HG03196 (cell line): ENCODE results near the gene CCR8.
"Not testable (repeated sequence)": the region's sequence is repeated elsewhere in the genome, so short reads cannot be mapped to it uniquely, and the experiment has no call there.

Experiments
- ATAC-seq: cut with Tn5 transposase; IDR thresholded peaks from one replicate; pipeline ENCODE4 v1.9.1; 2021; ENCODE audit not compliant: unreplicated experiment

Gene CCR8

DNA sequence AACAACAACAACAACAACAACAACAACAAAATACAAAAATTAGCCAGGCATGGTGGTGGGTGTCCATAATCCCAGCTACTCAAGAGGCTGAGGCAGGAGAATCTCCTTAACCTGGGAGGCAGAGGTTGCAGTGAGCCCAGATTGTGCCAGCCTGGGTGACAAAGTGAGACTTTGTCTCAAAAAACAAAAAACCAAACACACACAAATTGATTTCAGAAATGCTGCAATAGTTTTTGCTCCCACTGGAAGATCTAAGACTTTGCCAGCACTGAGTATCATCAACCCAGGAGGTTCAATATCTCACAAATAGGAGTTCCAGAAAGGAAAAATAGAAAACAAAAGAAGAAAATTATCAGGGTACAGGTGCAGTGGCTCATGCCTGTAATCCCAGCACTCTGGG, 16.2 kb upstream of the CCR8 start:
- no peak for ATAC-seq

DNA sequence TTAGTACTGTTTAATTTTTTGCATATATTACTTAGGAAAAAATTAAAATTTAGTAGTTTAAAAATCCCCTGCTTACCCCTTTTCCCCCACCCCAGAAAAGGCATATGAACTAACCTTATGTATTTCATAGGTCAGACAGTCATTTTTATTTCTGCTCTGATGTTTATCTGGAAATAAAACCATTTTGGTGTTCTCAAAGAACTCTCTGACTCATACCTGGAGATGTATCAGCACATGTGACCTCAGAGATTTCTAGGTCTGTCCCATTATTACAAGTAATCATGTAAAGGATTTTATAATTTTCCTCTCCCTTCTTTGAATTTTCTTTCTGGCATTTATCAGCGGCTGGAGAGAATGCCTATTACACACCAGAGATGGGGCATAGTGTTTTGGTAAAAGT, 14.1 kb upstream of the CCR8 start:
- ATAC-seq: no peak

DNA sequence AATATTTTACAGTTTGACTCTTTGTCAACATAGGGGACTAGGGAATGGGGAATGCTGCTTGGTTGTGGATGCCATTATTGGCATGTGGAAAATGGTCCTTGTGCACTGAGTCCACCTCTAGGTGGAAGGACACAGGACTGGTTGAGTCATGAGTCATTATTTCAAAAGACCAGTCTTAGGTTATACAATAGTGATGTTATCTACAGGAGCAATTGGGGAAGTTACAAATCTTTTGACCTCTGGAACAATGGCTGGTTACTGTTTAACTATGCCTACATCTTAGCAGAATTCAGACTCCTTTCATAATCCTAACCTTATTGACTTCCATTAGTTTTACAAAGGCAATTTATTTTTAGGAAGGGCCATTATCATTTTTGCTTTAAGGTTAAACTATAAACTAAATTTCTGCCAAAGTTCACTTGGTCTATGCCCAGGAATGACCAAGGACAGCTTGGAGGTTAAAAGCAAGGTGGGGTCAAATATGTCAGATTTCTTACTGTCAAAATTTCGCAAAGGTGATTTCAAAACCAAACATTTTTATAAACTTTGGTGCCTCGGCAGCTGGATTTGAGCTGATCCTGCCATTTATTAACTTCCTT, 11.8 kb upstream of the CCR8 start:
- ATAC-seq: no peak

DNA sequence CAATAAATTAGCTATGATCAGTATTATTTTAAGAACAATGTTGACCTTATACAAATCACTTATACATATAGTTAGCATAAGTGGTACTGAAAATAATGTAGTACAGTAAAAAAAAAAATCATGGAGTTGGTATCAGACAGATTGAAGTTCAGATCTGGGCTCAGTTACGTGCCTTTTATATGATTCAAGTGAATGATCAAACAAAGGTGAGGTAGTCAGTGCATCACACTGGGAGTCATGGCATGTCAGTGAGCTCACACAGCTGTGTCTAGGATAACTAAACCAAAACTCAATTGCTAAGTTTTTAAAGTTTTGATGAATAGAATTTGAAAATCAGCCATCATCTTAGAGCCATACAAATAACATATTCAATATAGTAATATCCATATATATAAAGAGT, 11.2 kb upstream of the CCR8 start:
- ATAC-seq: no peak

DNA sequence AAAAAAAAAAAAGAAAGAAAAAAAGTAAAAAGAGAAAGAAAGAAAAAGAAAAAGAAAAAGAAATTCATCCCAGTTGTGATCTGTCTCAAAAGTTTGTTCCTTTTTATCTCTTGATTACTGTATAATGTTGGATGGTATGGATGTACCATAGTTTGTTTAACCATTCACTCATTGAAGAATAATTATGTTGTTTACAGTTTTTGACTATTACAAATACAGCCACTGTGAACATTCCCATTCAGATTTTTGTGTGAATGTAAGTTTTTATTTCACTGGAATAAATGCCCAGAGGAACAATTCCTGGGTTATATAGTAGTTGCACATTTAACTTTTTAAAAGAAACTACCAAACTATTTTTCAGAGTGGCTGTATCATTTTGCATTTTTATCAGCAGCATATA, 10.3 kb upstream of the CCR8 start:
- no peak for ATAC-seq

DNA sequence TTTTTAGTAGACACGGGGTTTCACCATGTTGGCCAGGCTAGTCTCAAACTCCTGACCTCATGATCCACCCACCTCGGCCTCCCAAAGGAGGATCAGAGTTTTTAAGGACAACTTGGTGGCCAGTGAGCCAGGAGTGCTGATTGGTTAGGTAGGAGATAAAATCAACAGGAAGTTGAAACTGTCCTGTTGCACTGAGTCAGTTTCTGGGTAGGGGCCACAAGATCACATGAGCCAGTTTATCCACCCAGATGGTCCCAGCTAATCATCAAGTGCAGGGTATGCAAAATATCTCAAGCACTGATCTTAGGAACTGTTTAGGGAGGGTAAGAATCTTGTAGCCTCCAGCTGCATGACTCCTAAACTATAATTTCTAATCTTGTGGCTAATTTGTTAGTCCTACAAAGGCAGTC, 7.9 kb upstream of the CCR8 start:
- ATAC-seq: not testable (repeated sequence)

DNA sequence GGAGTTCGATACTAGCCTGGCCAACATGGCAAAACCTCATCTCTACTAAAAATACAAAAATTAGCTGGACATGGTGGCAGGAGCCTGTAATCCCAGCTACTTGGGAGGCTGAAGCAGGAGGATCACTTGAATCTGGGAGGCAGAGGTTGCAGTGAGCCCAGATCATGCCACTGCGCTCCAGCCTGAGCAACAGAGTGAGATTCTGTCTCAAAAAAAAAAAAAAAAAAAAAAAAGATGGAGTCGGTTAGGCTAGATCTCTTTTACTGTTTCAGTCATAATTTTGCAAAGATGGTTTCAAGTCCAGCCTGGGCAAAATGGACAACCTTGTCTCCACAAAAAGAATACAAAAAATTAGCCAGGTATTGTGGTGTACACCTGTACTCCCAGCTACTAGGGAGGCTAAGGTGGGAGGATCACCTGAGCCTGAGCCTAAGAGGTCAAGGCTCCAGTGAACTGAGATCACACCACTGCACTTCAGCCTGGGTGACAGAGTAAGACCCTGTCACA, 7.2 kb upstream of the CCR8 start:
- ATAC-seq: not testable (repeated sequence)

DNA sequence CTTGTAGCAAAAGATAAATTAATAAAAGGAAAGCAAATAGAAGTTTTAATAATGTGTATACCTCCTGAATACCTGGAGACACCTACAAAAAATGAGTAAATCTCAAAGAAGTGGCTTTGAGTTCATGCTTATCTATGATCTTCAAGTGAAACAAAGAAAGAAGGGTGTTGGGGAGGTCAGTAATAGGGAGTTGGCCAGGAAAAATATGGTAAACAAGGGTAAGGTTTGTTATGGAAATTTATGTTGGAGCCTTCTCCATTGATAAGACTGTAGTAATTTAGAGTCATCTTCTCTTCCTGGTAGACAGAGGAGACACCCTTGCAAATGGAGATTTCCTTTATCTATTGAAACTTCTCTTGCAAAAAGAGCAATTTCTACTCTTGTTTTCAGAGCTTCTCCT, 6.6 kb upstream of the CCR8 start:
- ATAC-seq: no peak

DNA sequence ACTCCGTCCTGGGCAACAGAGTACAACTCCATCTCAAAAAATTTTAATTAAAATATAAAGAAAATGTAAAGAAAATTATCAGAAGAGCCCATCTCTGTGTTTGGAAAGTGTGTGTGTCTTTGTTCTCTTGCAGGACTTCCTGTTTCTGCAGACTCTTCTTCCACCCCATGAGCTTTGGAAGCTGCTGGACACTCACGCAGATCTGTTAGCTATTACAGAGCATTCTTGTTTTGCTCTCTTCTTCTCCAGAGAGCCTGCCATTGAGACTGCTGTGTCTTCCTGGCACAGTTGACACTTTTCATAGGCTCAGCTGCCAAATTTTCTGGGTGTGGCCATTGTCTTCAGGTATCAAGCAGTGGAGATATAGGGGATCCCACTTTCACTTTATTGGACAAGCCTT, 6.0 kb upstream of the CCR8 start:
- no peak for ATAC-seq

DNA sequence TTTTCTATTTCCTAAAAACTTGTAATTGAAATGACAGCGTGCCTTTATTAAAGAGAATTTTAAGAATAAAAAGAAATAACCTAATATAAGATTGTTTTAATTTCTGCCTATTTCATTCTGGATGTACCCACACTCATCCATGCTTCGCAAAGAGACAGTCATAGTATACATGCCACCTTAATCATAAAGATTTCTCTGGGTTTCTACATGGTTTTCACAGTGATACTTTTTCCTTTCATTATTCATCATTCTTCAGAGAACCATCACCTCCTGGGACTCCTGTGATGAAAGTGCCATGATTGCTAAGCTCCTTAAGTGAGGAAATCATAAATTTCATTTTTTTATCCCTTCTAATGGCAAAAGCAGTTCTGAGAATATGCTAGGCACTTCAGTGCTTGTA, 4.3 kb upstream of the CCR8 start:
- no peak for ATAC-seq

DNA sequence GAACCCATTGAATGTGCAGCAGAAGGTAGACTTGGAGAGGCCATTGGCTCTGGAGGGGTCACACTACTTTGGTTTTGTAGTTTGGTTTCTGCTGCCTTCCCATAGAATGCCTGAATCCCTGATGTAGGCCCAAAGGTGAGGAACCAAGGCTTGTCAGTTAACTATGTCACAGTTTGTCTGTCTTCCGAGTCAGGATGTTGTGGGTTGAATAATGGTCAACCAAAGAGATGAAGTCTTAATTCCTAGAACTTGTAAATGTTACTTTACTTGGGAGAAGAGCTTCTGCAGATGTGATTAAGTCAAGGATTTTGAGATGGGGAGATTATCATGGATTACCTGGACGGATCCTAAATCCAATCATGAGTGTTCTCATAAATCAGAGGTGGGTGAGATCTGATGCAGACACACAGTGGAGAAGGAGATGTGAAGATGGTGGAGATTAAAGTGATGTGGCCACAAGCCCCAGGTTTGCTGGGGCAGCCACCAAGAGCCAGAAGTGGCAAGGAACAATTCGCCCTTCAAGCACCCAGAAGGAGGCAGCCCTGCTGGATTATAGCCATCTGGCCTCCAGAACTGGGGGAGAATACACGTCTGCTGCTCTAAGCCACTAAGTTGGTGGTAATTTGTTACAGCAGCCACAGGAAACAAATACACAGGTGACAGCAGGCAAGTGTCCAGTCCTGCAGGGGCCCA, 2.3 kb upstream of the CCR8 start:
- ATAC-seq: no peak

DNA sequence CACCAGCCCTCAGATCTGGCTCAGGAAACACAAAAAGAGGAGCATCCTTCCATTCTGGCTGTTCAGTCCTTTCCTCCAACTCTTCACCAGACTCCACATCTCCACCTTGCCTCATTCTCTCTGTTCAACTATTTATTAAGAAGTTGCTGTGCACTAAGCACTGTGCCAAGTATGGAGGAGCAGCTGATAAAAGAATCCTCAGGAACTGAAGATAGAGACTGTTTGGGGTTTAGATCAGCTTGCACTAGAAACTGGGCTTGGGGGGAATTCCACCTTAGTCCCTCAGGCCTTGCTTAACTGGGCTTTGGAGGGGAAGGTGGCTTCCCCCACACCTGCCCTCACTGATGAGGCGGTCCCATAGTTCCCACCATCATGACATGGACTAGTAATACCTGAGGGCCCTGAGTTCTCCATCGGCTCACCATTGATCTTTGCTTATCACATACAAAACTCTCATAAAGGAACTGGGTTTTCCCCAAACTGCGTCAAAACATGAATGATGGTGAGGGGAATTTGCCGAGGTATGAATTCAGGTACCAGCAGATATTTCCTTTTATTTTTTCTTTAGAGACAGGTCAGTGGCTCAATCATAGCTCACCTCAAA, 1.7 kb upstream of the CCR8 start:
- ATAC-seq: peak; percentile 62

DNA sequence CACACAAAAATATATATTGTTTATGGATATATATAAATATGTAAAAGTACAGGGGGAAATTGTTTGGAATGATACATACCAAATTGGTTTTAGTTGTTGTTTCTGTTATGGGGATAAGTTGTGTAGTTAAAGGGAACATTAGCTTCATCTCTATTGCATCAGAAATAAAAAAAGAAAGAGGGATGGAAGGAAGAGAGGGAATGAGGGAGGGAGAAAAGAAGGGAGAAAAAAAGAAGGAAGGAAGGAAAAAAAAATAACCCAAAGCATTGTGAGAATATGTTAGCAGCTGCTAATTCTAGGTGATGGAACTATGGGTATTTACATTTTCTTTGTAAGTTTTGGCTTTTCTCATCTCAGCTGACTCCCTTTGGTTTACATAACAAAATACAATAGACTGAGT, 1.3 kb downstream of the CCR8 start:
- no peak for ATAC-seq

DNA sequence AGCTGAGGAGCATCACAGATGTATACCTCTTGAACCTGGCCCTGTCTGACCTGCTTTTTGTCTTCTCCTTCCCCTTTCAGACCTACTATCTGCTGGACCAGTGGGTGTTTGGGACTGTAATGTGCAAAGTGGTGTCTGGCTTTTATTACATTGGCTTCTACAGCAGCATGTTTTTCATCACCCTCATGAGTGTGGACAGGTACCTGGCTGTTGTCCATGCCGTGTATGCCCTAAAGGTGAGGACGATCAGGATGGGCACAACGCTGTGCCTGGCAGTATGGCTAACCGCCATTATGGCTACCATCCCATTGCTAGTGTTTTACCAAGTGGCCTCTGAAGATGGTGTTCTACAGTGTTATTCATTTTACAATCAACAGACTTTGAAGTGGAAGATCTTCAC, 3.0 kb downstream of the CCR8 start:
- no peak for ATAC-seq

DNA sequence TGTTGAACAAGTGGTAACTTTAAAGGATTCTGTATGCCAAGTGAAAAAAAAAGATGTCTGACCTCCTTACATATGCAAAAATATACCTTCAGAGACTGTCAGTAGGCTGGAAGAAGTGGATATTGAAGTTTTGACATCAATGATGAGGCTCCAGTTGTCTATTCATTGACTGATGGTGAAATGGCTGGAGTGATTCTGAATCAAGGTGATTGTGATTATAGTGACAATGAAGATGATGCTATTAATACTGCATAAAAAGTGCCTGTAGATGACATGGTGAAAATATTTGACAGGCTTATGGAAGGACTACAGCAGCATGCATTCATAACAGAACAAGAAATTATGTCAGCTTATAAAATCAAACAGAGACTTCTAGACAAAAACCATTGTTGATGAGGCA, 4.1 kb downstream of the CCR8 start:
- no peak for ATAC-seq

DNA sequence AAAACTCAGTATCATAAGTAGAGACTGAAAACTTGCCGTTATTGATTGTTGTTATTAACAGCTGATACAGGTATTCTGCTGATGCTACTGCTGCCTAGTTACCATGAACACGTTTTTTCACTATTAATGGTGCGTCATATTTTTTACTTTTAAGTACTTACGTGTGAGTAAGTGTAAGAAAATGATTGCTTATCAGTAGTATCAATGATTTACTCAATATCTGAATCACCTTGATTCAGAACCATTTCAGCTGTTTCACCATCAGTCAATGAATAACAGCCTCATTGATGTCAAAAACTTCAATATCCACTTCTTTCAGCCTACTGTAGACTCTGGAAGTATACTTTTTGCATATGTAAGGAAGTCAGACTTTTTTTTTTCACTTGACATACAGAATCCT, 4.7 kb downstream of the CCR8 start:
- ATAC-seq: no peak

DNA sequence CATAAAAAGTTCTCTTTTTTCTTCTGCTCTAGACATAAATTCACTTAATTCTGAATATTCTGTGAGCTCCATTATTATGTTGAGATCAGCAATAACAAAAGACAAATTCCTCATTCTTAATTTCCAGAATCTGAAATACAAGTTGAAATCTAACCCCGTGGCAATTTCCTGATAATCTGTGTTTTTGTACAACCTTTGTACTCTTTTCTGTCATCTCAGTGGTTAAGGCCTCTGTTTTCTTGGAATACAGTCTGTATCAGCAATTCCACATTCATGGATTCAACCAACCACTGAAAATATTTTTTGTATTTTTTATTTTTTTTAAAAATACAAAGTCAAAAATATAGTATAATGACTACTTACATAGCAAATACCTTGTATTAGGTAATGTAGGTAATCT, 8.7 kb downstream of the CCR8 start:
- no peak for ATAC-seq

DNA sequence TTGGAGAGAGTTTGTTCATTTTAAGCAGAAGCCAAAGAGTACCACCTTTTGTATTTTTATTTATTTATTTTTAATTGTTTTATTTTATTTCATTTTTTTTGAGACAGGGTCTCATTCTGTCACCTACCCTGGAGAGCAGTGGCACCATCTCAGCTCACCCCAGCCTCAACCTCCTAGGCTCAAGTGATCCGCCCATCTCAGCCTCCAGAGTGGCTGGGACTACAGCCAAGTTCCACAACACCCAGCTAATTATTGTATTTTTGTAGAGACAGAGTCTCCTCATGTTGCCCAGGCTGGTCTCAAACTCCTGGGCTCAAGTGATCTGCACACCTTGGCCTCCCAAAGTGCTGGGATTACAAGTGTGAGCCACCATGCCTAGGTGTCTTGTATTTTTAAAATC, 9.6 kb downstream of the CCR8 start:
- ATAC-seq: no peak

DNA sequence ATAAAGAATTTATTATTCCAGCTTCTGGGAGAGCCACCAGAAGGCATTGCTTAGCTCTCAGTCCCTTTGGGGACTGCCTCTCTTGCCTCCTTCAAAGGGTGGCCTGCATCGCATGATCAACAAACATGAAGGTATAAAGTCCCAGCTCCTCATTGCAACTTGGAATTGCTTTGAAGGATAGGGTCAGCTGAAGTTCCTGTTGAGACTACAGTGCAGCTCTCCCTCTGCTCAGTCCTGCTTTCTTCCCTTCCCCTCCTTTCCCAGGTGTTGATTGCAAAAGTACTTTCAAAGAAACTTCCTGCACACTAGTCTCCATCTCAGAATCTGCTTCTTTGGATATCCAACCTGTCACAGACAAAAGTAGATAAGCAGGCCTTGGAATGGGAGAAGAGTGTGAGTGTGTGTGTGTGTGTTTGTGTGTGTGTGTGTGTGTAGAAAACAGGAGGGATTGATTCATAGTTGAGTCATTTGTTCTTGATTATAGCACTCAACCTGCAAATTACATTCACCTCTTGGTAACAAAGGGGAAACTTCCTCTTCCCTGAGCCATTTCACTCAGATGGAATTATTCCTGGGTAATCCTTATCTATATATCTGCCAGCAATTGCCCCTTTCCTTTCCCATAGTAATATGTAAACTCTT, 13.7 kb downstream of the CCR8 start:
- no peak for ATAC-seq

DNA sequence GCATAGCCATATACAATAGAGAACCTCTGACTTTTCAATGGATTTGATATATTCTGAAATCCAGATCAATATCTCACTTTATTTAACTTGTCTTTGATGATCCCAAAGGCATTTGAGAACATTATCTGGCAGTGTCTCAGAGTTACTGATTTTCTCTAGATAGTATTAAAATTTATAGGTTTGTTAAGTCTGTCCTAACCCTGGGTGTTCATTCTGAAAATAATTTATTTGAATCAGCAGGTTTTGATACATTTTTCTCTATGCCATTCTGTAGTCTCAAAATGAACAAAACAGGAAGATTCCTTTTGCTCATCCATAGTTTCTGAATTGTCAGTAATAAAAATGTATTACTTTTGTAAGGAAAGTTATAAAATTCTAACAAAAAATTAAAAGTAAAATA, 14.3 kb downstream of the CCR8 start:
- ATAC-seq: no peak

DNA sequence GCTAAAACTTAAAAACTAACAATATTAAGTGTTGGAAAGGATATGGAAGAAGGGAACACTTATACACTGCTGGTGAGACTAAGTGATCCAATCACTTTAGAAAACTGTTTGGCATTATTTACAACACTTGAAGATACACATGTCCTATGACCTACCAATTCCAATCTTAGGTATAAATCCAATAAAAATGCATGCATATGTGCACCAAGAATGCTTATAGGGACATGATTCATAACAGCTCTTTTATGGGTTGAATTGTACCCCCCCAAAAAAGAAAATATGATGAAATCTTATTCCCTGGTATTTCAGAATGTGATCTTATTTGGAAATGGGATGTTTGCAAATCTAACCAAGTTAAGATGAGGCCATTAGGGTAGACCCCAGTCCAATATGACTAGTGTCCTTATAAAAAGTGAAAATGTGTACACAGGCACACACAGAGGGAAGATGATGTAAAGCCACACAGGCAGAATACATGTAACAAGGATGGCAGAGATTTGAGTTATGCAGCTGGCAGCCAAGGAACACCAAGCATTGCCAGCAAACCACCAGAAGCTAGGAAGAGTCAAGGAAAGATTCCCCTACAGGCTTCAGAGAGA, 15.3 kb downstream of the CCR8 start:
- no peak for ATAC-seq
